Lung (tissue), 12 donors: ENCODE results near the gene EFNA2. TPM values are rescaled to one million over a fixed set of nuclear protein-coding genes. Genes with fewer than 3 reads are reported as not detected.
A peak's percentile ranks its signal among the peaks of the same experiment; 100 is the strongest.

Experiments
- ATAC-seq: fragments of 200-7000 bp; cut with Tn5 transposase; one replicate; pipeline ENCODE4 v1.9.1; 2020; ENCODE audit warnings: moderate number of reproducible peaks; ENCODE audit not compliant: insufficient read depth, low FRiP score
- DNase-seq, 3 donors: peaks; one replicate each; pipeline ENCODE4 v3.0.0-alpha.2; 2013 to 2017
- H3K27ac ChIP-seq, 2 donors: one replicate each; pipeline ENCODE4 v1.5.1; 2013; ENCODE audit warnings: mild to moderate bottlenecking in 2 of 2, moderate library complexity in 2 of 2, control low read depth in 1 of 2, inconsistent platforms in 1 of 2, low read depth in 1 of 2, low read length in 1 of 2
- H3K27me3 ChIP-seq, 3 donors: one replicate each; pipeline ENCODE4 v1.5.1; 2013; ENCODE audit warnings: low read length in 2 of 3; ENCODE audit not compliant: control insufficient read depth in 3 of 3, insufficient read depth in 3 of 3
- H3K36me3 ChIP-seq, 4 donors: one replicate each; pipeline ENCODE4 v1.5.1; 2013; ENCODE audit warnings: low read length in 4 of 4, mild to moderate bottlenecking in 1 of 4, moderate library complexity in 1 of 4; ENCODE audit not compliant: control insufficient read depth in 4 of 4, insufficient read depth in 4 of 4
- H3K4me1 ChIP-seq, 5 donors: one replicate each; pipeline ENCODE4 v1.5.1; 2013; ENCODE audit warnings: low read length in 5 of 5, mild to moderate bottlenecking in 2 of 5, moderate library complexity in 1 of 5; ENCODE audit not compliant: control insufficient read depth in 5 of 5, insufficient read depth in 5 of 5
- H3K4me3 ChIP-seq: one replicate; pipeline ENCODE4 v1.5.1; 2013; ENCODE audit warnings: mild to moderate bottlenecking, control low read depth, moderate library complexity
- H3K9ac ChIP-seq, 2 donors: one replicate each; pipeline ENCODE4 v1.5.1; 2013; ENCODE audit warnings: low read length in 2 of 2, control low read depth in 1 of 2; ENCODE audit not compliant: insufficient read depth in 1 of 2
- H3K9me3 ChIP-seq, 4 donors: one replicate each; pipeline ENCODE4 v1.5.1; 2013; ENCODE audit warnings: low read length in 3 of 4, mild to moderate bottlenecking in 1 of 4, moderate library complexity in 1 of 4; ENCODE audit not compliant: control insufficient read depth in 4 of 4, insufficient read depth in 3 of 4
- CTCF ChIP-seq: IDR thresholded peaks from 2 replicates; pipeline ENCODE4 v1.5.1; 2012; ENCODE audit warnings: mild to moderate bottlenecking; ENCODE audit errors: control extremely low read depth, extremely low read depth
- WGBS, 2 donors: extraction: QIAGEN DNeasy Blood & Tissue Kit; methylation state at CpG; one replicate each; pipeline ENCODE4 v1.1.7; 2013; 5-methylcytosine and 5-hydroxymethylcytosine counted together
- polyA plus RNA-seq, 2 donors: library from polyadenylated mRNA; stranded (reverse); fragments of 200-250 nt; gene quantifications; one replicate each; pipeline ENCODE4 v1.2.1, GENCODE V29; 2013
- total RNA-seq, 2 donors: library from RNA; depleted of rRNA in 1 of 2; stranded (reverse); fragments of >200 nt in 1 of 2; gene quantifications; one replicate each; pipeline ENCODE4 v1.2.1, GENCODE V29; 2014 to 2021
- donor health status: control.
- donor health status: control.
- donor health status: Bipolar disorder and iron deficiency.
- donor health status: healthy.
- donor health status: DM: yes; HTN: yes; CAD: no.

Gene EFNA2
- total and polyA plus RNA-seq, 4 donors, result 0.37 TPM; not detected in 3

- Histone ChIP-seq H3K27me3 (no peaks in the 10 kb centered on the region), H3K9me3 (no peaks in the 10 kb centered on the region), H3K9ac (no peak overlapping the region), H3K4me1 (peaks cover 6 to 53% (median 33%) of the 10 kb centered on the region in 5 donors), H3K36me3 (peaks cover 14 to 42% (median 25%) of the 10 kb centered on the region in 4 donors), H3K27ac (peak overlapping the region; percentile 30 to 71), H3K4me3 (no peak overlapping the region)
- DNase-seq (no peak), ATAC-seq (no peak)
- no peak for TF ChIP-seq CTCF
- WGBS, 2 donors, result 68 to 90% methylated on average over 8 of the region's 8 CpGs
Measured at GRCh38 chr19:1258163-1258492, 27.5 kb upstream of the EFNA2 start.

- peak overlapping the region; percentile 83 to 97 for H3K27ac ChIP-seq
- no peak overlapping the region for H3K9ac ChIP-seq
- TF ChIP-seq CTCF, result no peak
- ATAC-seq (no peak), DNase-seq (no peak)
- WGBS, 2 donors, result 13 to 25% methylated on average over 15 of the region's 15 CpGs
- H3K4me3 ChIP-seq, result no peak overlapping the region
- H3K9me3 ChIP-seq, result no peaks in the 10 kb centered on the region
- peaks cover 14 to 37% (median 23%) of the 10 kb centered on the region in 4 donors for H3K36me3 ChIP-seq
- no peaks in the 10 kb centered on the region for H3K27me3 ChIP-seq
- H3K4me1 ChIP-seq, result peaks cover 4 to 51% (median 27%) of the 10 kb centered on the region in 5 donors
Measured at GRCh38 chr19:1258707-1259205, 26.9 kb upstream of the EFNA2 start.

GRCh38 chr19:1259206-1259875 is 26.3 kb upstream of the EFNA2 start:
- Histone ChIP-seq H3K9me3 (no peaks in the 10 kb centered on the region), H3K27ac (peak overlapping the region; percentile 83 to 97), H3K27me3 (no peaks in the 10 kb centered on the region), H3K36me3 (peaks cover 13 to 31% (median 20%) of the 10 kb centered on the region in 4 donors), H3K9ac (no peak overlapping the region), H3K4me3 (no peak overlapping the region), H3K4me1 (peaks cover 0 to 45% (median 26%) of the 10 kb centered on the region in 5 donors)
- no peak for ATAC-seq
- peak; percentile 56 to 72 (median 69) for DNase-seq
- WGBS, 2 donors, result 7 to 11% methylated on average over 17 of the region's 17 CpGs
- no peak for TF ChIP-seq CTCF
